SU-DHL-6 (cell line): Measurements from ENCODE around the gene MMP20.

Source experiments
- H2AFZ ChIP-seq: fragments of 200-600 bp; sonication (generic); 2 replicates; pipeline ENCODE4 v1.6.1; 2014; ENCODE audit warnings: low read depth, mild to moderate bottlenecking, moderate library complexity, mixed read lengths, antibody characterized with exemption, low read length; ENCODE audit not compliant: severe bottlenecking
- H3F3A ChIP-seq: fragments of 200-600 bp; shearing (Covaris generic); 2 replicates; pipeline ENCODE4 v1.6.0; 2016; ENCODE audit warnings: antibody characterized with exemption, mild to moderate bottlenecking; ENCODE audit not compliant: insufficient read depth
- H3K27ac ChIP-seq: fragments of 200-600 bp; sonication (generic); 2 replicates; pipeline ENCODE4 v1.5.1; 2016; ENCODE audit warnings: low read depth, mild to moderate bottlenecking, low read length, moderate library complexity, mixed read lengths
- H3K27me3 ChIP-seq: fragments of 200-600 bp; sonication (generic), shearing (Covaris generic); 2 replicates; pipeline ENCODE4 v1.6.0; 2014; ENCODE audit warnings: mild to moderate bottlenecking, low read length
- H3K36me3 ChIP-seq: fragments of 200-600 bp; sonication (generic); 2 replicates; pipeline ENCODE4 v1.6.1; 2014; ENCODE audit warnings: mild to moderate bottlenecking, low read length, mixed read lengths
- H3K4me2 ChIP-seq: fragments of 300-600, 200-600 bp; shearing (Covaris generic), sonication (generic); 2 replicates; pipeline ENCODE4 v1.6.0; 2014; ENCODE audit warnings: low read length, low read depth, mild to moderate bottlenecking; ENCODE audit not compliant: poor library complexity, severe bottlenecking
- H3K4me3 ChIP-seq: fragments of 200-600 bp; sonication (generic); 2 replicates; pipeline ENCODE4 v1.5.1; 2014; ENCODE audit warnings: antibody characterized with exemption, low read length, mild to moderate bottlenecking, mixed read lengths; ENCODE audit not compliant: insufficient read depth, poor library complexity, severe bottlenecking
- H3K79me2 ChIP-seq: fragments of 200-600 bp; sonication (generic); 2 replicates; pipeline ENCODE4 v1.6.1; 2014; ENCODE audit warnings: mild to moderate bottlenecking, low read length, moderate library complexity; ENCODE audit not compliant: insufficient read depth
- H3K9ac ChIP-seq: fragments of 200-600 bp; sonication (generic); 2 replicates; pipeline ENCODE4 v1.7.0; 2014; ENCODE audit warnings: mild to moderate bottlenecking, low read length
- H3K9me2 ChIP-seq: fragments of 200-600 bp; sonication (generic); replicated peaks from 2 replicates; pipeline ENCODE4 v1.6.1; 2014; ENCODE audit warnings: low read length; ENCODE audit not compliant: insufficient read depth
- H3K9me3 ChIP-seq: fragments of 200-600 bp; sonication (generic); 2 replicates; pipeline ENCODE4 v1.6.1; 2014; ENCODE audit warnings: low read length, mixed read lengths; ENCODE audit not compliant: insufficient read depth
- H4K20me1 ChIP-seq: fragments of 200-600 bp; sonication (generic); 2 replicates; pipeline ENCODE4 v1.6.1; 2014; ENCODE audit warnings: low read depth, mild to moderate bottlenecking, antibody characterized with exemption, low read length, moderate library complexity, mixed read lengths
- CTCF ChIP-seq: fragments of 200-600 bp; sonication (generic); IDR thresholded peaks from one replicate; pipeline ENCODE4 v1.5.1; 2017; ENCODE audit warnings: antibody characterized with exemption, mild to moderate bottlenecking, low read length, moderate library complexity; ENCODE audit not compliant: insufficient read depth, poor library complexity, severe bottlenecking
- EZH2phosphoT487 ChIP-seq: fragments of 200-600 bp; sonication (generic), shearing (Covaris generic); conservative IDR thresholded peaks from 2 replicates; pipeline ENCODE4 v1.6.1; 2018; ENCODE audit warnings: mild to moderate bottlenecking, antibody characterized with exemption, low read length, moderate library complexity, mixed read lengths

MMP20 gene

GRCh38 chr11:102599642-102600261, 25.4 kb downstream of the MMP20 start:
- H3K9me2 ChIP-seq, result no peaks in the 10 kb centered on the region
- H3K9ac ChIP-seq, result no peak overlapping the region

GRCh38 chr11:102598272-102598671, 26.9 kb downstream of the MMP20 start:
- Histone ChIP-seq H3K9ac (no peak overlapping the region), H2AFZ (no peak overlapping the region), H3K9me3 (no peaks in the 10 kb centered on the region), H3K27me3 (no peaks in the 10 kb centered on the region), H3K79me2 (no peaks in the 10 kb centered on the region), H3K4me3 (no peak overlapping the region), H3F3A (no peaks in the 10 kb centered on the region), H3K4me2 (no peak overlapping the region), H4K20me1 (no peaks in the 10 kb centered on the region), H3K36me3 (no peaks in the 10 kb centered on the region), H3K27ac (no peak overlapping the region), H3K9me2 (no peaks in the 10 kb centered on the region)
- TF ChIP-seq EZH2phosphoT487 (no peak), CTCF (no peak)

More at GRCh38 chr11:102599642-102600261, 25.4 kb downstream of the MMP20 start:
- Histone ChIP-seq H3K79me2 (no peaks in the 10 kb centered on the region), H3K4me3 (no peak overlapping the region), H3K36me3 (no peaks in the 10 kb centered on the region), H4K20me1 (no peaks in the 10 kb centered on the region), H3F3A (no peaks in the 10 kb centered on the region), H3K9me3 (no peaks in the 10 kb centered on the region), H3K4me2 (no peak overlapping the region), H3K27ac (no peak overlapping the region), H3K27me3 (no peaks in the 10 kb centered on the region), H2AFZ (no peak overlapping the region)
- TF ChIP-seq EZH2phosphoT487 (no peak), CTCF (no peak)

GRCh38 chr11:102596578-102596977, 28.6 kb downstream of the MMP20 start:
- Histone ChIP-seq H3K9me3 (no peaks in the 10 kb centered on the region), H3K79me2 (no peaks in the 10 kb centered on the region), H3K36me3 (no peaks in the 10 kb centered on the region), H3K9me2 (no peaks in the 10 kb centered on the region), H2AFZ (no peak overlapping the region), H3K27me3 (no peaks in the 10 kb centered on the region), H3K27ac (no peak overlapping the region), H3K4me3 (no peak overlapping the region), H4K20me1 (no peaks in the 10 kb centered on the region), H3K9ac (no peak overlapping the region), H3F3A (no peaks in the 10 kb centered on the region), H3K4me2 (no peak overlapping the region)
- TF ChIP-seq EZH2phosphoT487 (no peak), CTCF (no peak)
